GM23248 (cell line): Measurements from ENCODE around the gene PAPPA. TPM values are rescaled to one million over a fixed set of nuclear protein-coding genes. Genes with fewer than 3 reads are reported as not detected.

Source experiments
- DNase-seq: peaks from one replicate; pipeline ENCODE4 v3.0.0-alpha.2; 2015
- H2AFZ ChIP-seq: fragments of 200-600 bp; sonication (generic); 2 replicates; pipeline ENCODE4 v1.6.1; 2016; ENCODE audit warnings: antibody characterized with exemption
- H3F3A ChIP-seq: fragments of 200-600 bp; sonication (generic); 2 replicates; pipeline ENCODE4 v1.6.1; 2016; ENCODE audit warnings: mild to moderate bottlenecking, antibody characterized with exemption, mixed run types; ENCODE audit not compliant: insufficient read depth
- H3K27ac ChIP-seq: fragments of 200-600 bp; sonication (generic); 2 replicates; pipeline ENCODE4 v1.5.1; 2016; ENCODE audit warnings: mild to moderate bottlenecking
- H3K27me3 ChIP-seq: fragments of 200-600 bp; sonication (generic); replicated peaks from 2 replicates; pipeline ENCODE4 v1.6.1; 2016; ENCODE audit warnings: mild to moderate bottlenecking; ENCODE audit not compliant: insufficient read depth
- H3K36me3 ChIP-seq: fragments of 200-600 bp; sonication (generic); 2 replicates; pipeline ENCODE4 v1.6.1; 2016; ENCODE audit warnings: low read depth, mild to moderate bottlenecking
- H3K4me1 ChIP-seq: fragments of 200-600 bp; sonication (generic); 2 replicates; pipeline ENCODE4 v1.6.1; 2016; ENCODE audit warnings: mild to moderate bottlenecking; ENCODE audit not compliant: insufficient read depth
- H3K4me2 ChIP-seq: fragments of 200-600 bp; sonication (generic); one replicate; pipeline ENCODE4 v1.6.1; 2016; ENCODE audit warnings: mild to moderate bottlenecking; ENCODE audit not compliant: unreplicated experiment
- H3K4me3 ChIP-seq: fragments of 200-600 bp; sonication (generic); 2 replicates; pipeline ENCODE4 v1.5.1; 2016; ENCODE audit warnings: mild to moderate bottlenecking
- H3K79me2 ChIP-seq: fragments of 200-600 bp; sonication (generic); 2 replicates; pipeline ENCODE4 v1.6.1; 2016; ENCODE audit warnings: mild to moderate bottlenecking; ENCODE audit not compliant: insufficient read depth
- H3K9ac ChIP-seq: fragments of 200-600 bp; sonication (generic); 2 replicates; pipeline ENCODE4 v1.6.1; 2016; ENCODE audit warnings: mild to moderate bottlenecking
- H3K9me2 ChIP-seq: fragments of 200-600 bp; sonication (generic); 2 replicates; pipeline ENCODE4 v1.6.1; 2016; ENCODE audit warnings: mixed run types, mild to moderate bottlenecking, moderate library complexity; ENCODE audit not compliant: insufficient read depth
- H3K9me3 ChIP-seq: fragments of 200-600 bp; sonication (generic); one replicate; pipeline ENCODE4 v1.6.1; 2017; ENCODE audit warnings: low read depth
- H4K20me1 ChIP-seq: fragments of 200-600 bp; sonication (generic); 2 replicates; pipeline ENCODE4 v1.6.0; 2016; ENCODE audit not compliant: insufficient read depth
- EZH2 ChIP-seq: fragments of 200-600 bp; sonication (generic); IDR thresholded peaks from 2 replicates; pipeline ENCODE4 v1.6.1; 2018; ENCODE audit warnings: antibody characterized with exemption, mild to moderate bottlenecking; ENCODE audit not compliant: insufficient read depth, poor library complexity, severe bottlenecking
- EZH2phosphoT487 ChIP-seq: fragments of 200-600 bp; sonication (generic); IDR thresholded peaks from 2 replicates; pipeline ENCODE4 v1.6.1; 2018; ENCODE audit warnings: antibody characterized with exemption, moderate library complexity, mild to moderate bottlenecking, low read depth; ENCODE audit not compliant: insufficient read depth
- WGBS, 2 experiments: methylation state at CpG; one replicate each; pipeline ENCODE4 v1.1.6; 2015 to 2017; ENCODE audit warnings: low lambda C conversion rate in 2 of 2, low coverage in 1 of 2; ENCODE audit errors: missing lambda C conversion rate in 2 of 2; 5-methylcytosine and 5-hydroxymethylcytosine counted together
- in situ Hi-C: fragments of 300-500 bp; cut with MboI; formaldehyde crosslinking; loops from 2 replicates; pipeline ENCODE4 v1.15.0; 2020
- polyA plus RNA-seq: library from polyadenylated mRNA; unstranded; fragments of >200 nt; fragmentation: Nextera tagmentation; extraction: Ambion mirVana; gene quantifications from 2 replicates; pipeline ENCODE4 v1.2.1, GENCODE V29; 2016
- total RNA-seq: library from RNA; depleted of rRNA; stranded (reverse); fragments of >200 nt; shearing (Covaris generic); gene quantifications from 2 replicates; pipeline ENCODE4 v1.2.3, GENCODE V29; 2014

The PAPPA gene
- total and polyA plus RNA-seq, 2 experiments from 2014 or later = 8.7 to 30.3 TPM

GRCh38 chr9:116298249-116298648 lies 144.7 kb downstream of the PAPPA start:
- Histone ChIP-seq H3K9me3 (no peaks in the 10 kb centered on the region), H3F3A (peaks cover 10% of the 10 kb centered on the region), H3K27me3 (no peaks in the 10 kb centered on the region), H3K36me3 (peaks cover 24% of the 10 kb centered on the region; the same call in 1 of the 2 replicates), H3K9ac (no peak overlapping the region), H3K4me1 (no peaks in the 10 kb centered on the region), H4K20me1 (no peaks in the 10 kb centered on the region), H3K27ac (no peak overlapping the region), H3K9me2 (no peaks in the 10 kb centered on the region), H2AFZ (no peak overlapping the region), H3K4me3 (no peak overlapping the region), H3K4me2 (no peak overlapping the region), H3K79me2 (peaks cover 5% of the 10 kb centered on the region; the same call in 1 of the 2 replicates)
- DNase-seq = no peak
- TF ChIP-seq EZH2phosphoT487 (no peak), EZH2 (no peak)
- in situ Hi-C loops = no loop called here
- 72 to 81% methylated on average over 3 of the region's 3 CpGs for WGBS, 2 experiments

- Histone ChIP-seq H3K27ac (no peak overlapping the region), H3K36me3 (peaks cover 30% of the 10 kb centered on the region; the same call in 1 of the 2 replicates), H3F3A (peaks cover 15% of the 10 kb centered on the region), H3K4me2 (no peak overlapping the region), H3K27me3 (no peaks in the 10 kb centered on the region), H3K9ac (no peak overlapping the region), H2AFZ (no peak overlapping the region), H3K9me2 (no peaks in the 10 kb centered on the region), H3K4me1 (no peaks in the 10 kb centered on the region), H3K79me2 (peaks cover 5% of the 10 kb centered on the region; the same call in 1 of the 2 replicates), H3K4me3 (no peak overlapping the region), H4K20me1 (no peaks in the 10 kb centered on the region), H3K9me3 (no peaks in the 10 kb centered on the region)
- in situ Hi-C loops = no loop called here
- no peak for TF ChIP-seq EZH2phosphoT487
- no peak for TF ChIP-seq EZH2
- no peak for DNase-seq
- WGBS, 2 experiments = 73 to 82% methylated on average over 6 of the region's 6 CpGs
Measured at GRCh38 chr9:116298878-116299391, 145.3 kb downstream of the PAPPA start.

GRCh38 chr9:116300360-116300870 lies 146.8 kb downstream of the PAPPA start:
- no peak for DNase-seq
- no peaks in the 10 kb centered on the region for H3K9me2 ChIP-seq
- WGBS, 2 experiments = 16% methylated on average over 2 of the region's 2 CpGs
- H3K4me1 ChIP-seq = no peaks in the 10 kb centered on the region
- H3F3A ChIP-seq = peaks cover 16% of the 10 kb centered on the region
- no peak overlapping the region for H3K4me3 ChIP-seq
- H3K36me3 ChIP-seq = peaks cover 35% of the 10 kb centered on the region
- 0 out of 2 replicates have a peak, but pooled peaks cover 5% of the 10 kb centered on the region for H3K79me2 ChIP-seq
- H2AFZ ChIP-seq = no peak overlapping the region
- TF ChIP-seq EZH2 (no peak), EZH2phosphoT487 (no peak)
- H3K4me2 ChIP-seq = no peak overlapping the region
- H4K20me1 ChIP-seq = no peaks in the 10 kb centered on the region
- H3K27me3 ChIP-seq = no peaks in the 10 kb centered on the region
- H3K9ac ChIP-seq = no peak overlapping the region
- in situ Hi-C loops = no loop called here
- H3K27ac ChIP-seq = no peak overlapping the region
- H3K9me3 ChIP-seq = no peaks in the 10 kb centered on the region

GRCh38 chr9:116303270-116303669 lies 149.7 kb downstream of the PAPPA start:
- no peaks in the 10 kb centered on the region for H3K4me1 ChIP-seq
- no peaks in the 10 kb centered on the region for H3K9me3 ChIP-seq
- no peaks in the 10 kb centered on the region for H3K9me2 ChIP-seq
- H3K79me2 ChIP-seq = 0 out of 2 replicates have a peak, but pooled peaks cover 5% of the 10 kb centered on the region
- H3K4me2 ChIP-seq = no peak overlapping the region
- in situ Hi-C loops = no loop called here
- H4K20me1 ChIP-seq = no peaks in the 10 kb centered on the region
- no peak overlapping the region for H3K9ac ChIP-seq
- H3K27me3 ChIP-seq = no peaks in the 10 kb centered on the region
- H3F3A ChIP-seq = peaks cover 15% of the 10 kb centered on the region
- DNase-seq = no peak
- no peak overlapping the region for H2AFZ ChIP-seq
- no peak overlapping the region for H3K27ac ChIP-seq
- TF ChIP-seq EZH2phosphoT487 (no peak), EZH2 (no peak)
- H3K36me3 ChIP-seq = peaks cover 42% of the 10 kb centered on the region
- 86 to 88% methylated on average over 5 of the region's 5 CpGs for WGBS, 2 experiments
- H3K4me3 ChIP-seq = no peak overlapping the region
